Adrenal gland (tissue), 5 donors: ENCODE data around the gene GLYATL3.

Source experiments
- CTCF ChIP-seq, 6 experiments: fragments of 450-650 bp in 4 of 6; fragments of 200-600 bp in 2 of 6; sonication (generic) in 1 of 6; IDR thresholded peaks; 1 replicate in 5 of 6; 2 replicates in 1 of 6; pipeline versions ENCODE4 v1.5.1 to v1.8.0; 2016 to 2021; ENCODE audit warnings: antibody characterized with exemption in 6 of 6, mild to moderate bottlenecking in 2 of 6, moderate library complexity in 1 of 6
- POLR2A ChIP-seq, 2 donors: fragments of 450-650 bp; IDR thresholded peaks; one replicate each; pipeline ENCODE4 v1.6.1; 2017; ENCODE audit warnings: antibody characterized with exemption in 2 of 2, mild to moderate bottlenecking in 2 of 2, moderate library complexity in 1 of 2
- donor health status: DM: no; HTN: no; CAD: no.

GRCh38 chr6:49504666-49505065, 4.9 kb downstream of the GLYATL3 start:
- TF ChIP-seq CTCF (IDR thresholded peaks at IDR 0.05) (no peak), POLR2A (IDR thresholded peaks at IDR 0.05) (no peak)
